GM10266 (cell line): Measurements from ENCODE around the gene THG1L.
A peak's percentile ranks its signal among the peaks of the same experiment; 100 is the strongest.

ENCODE experiments used
- DNase-seq: peaks from one replicate; pipeline ENCODE4 v3.0.0; 2012; ENCODE audit errors: extremely low spot score
- CTCF ChIP-seq: IDR thresholded peaks from 2 replicates; pipeline ENCODE4 v1.5.1; 2012; ENCODE audit warnings: mild to moderate bottlenecking, low read depth; ENCODE audit not compliant: control insufficient read depth, insufficient read depth; ENCODE audit errors: missing control alignments

The THG1L gene

GRCh38 chr5:157749462-157749799 is 18.2 kb downstream of the THG1L start:
- DNase-seq, result no peak
- no peak for TF ChIP-seq CTCF

GRCh38 chr5:157750320-157750719 is 19.1 kb downstream of the THG1L start:
- DNase-seq, result no peak
- TF ChIP-seq CTCF, result no peak

GRCh38 chr5:157756122-157756521 is 24.9 kb downstream of the THG1L start:
- no peak for DNase-seq
- no peak for TF ChIP-seq CTCF

GRCh38 chr5:157758706-157759105 is 27.5 kb downstream of the THG1L start:
- no peak for DNase-seq
- TF ChIP-seq CTCF, result no peak

GRCh38 chr5:157761690-157762621 is 30.7 kb downstream of the THG1L start:
- DNase-seq, result peak; percentile 68
- TF ChIP-seq CTCF, result peak; percentile 77

- DNase-seq, result no peak
- TF ChIP-seq CTCF, result no peak
Observed at GRCh38 chr5:157764531-157764930, 33.3 kb downstream of the THG1L start.

- DNase-seq, result no peak
- TF ChIP-seq CTCF, result no peak
Observed at GRCh38 chr5:157766442-157766841, 35.2 kb downstream of the THG1L start.
